ENCODE results near the gene BCR.
"Not testable (repeated sequence)": the region's sequence is repeated elsewhere in the genome, so short reads cannot be mapped to it uniquely, and the experiment has no call there.

Gene BCR

DNA sequence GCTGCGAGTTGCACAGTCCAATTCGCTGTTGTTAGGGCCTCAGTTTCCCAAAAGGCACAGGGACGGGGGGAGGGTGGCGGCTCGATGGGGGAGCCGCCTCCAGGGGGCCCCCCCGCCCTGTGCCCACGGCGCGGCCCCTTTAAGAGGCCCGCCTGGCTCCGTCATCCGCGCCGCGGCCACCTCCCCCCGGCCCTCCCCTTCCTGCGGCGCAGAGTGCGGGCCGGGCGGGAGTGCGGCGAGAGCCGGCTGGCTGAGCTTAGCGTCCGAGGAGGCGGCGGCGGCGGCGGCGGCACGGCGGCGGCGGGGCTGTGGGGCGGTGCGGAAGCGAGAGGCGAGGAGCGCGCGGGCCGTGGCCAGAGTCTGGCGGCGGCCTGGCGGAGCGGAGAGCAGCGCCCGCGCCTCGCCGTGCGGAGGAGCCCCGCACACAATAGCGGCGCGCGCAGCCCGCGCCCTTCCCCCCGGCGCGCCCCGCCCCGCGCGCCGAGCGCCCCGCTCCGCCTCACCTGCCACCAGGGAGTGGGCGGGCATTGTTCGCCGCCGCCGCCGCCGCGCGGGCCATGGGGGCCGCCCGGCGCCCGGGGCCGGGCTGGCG, at the start of gene BCR:
Gene BCR (plus strand): TSS at position 209 of the 592 bp plus-strand sequence. CDS start 452 bp downstream, outside the sequence.
- no peak for DNase-seq

- no peak for DNase-seq
These were observed 49.6 kb upstream of the BCR start for GRCh38 chr22:23130697-23131096.

GRCh38 chr22:23131931-23132330, 48.4 kb upstream of the BCR start:
- no peak for DNase-seq

DNA sequence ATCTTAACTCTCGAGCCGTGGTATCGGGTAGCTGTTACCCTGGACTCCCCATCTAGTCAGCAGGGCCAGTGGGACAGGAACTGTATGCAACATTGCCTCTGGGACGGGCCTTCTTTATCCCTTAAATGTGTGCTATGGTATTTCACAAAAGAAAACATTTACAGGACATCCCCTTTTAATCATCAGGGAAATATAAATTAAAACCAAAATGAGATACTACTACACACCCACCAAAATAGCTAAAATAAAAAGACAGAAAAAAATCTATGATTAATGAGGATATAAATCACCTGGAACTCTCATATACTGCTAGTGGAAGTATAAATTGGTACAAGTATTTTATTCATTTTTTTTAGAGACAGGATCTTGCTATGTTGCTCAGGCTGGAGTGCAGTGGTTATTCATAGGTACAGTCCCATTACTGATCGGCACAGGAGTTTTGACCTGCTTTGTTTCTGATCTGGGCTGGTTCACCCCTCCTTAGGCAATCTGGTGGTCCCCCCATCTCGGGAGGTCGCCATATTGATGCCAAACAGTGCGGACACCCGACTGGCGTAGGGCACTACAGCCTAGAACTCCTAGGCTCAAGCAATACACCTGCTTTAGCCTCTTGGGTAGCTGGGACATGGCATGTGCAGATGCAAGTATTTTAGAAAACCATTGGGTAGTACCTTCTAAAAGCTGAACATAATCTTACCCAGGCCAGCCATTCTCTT, 47.8 kb upstream of the BCR start:
- DNase-seq, result no peak

DNA sequence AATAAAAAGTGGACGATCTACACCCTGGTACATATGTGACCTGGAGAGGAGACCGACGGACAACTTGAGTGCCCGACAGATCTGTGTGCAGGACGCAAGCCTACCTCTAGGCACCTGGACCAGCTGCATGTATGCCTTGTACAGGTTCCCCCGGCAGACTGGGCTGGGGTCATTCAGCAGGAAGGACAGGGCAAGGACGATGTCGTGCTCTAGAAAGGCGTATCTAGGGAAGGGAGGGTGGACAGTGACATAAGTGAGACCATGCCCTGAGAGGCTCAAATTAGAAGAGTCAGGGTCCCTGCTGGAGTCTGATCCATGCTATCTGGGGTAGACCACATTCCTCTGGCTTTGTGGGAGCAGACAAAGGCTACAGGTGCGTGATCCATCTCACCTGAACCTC, 46.4 kb upstream of the BCR start:
- no peak for DNase-seq

DNA sequence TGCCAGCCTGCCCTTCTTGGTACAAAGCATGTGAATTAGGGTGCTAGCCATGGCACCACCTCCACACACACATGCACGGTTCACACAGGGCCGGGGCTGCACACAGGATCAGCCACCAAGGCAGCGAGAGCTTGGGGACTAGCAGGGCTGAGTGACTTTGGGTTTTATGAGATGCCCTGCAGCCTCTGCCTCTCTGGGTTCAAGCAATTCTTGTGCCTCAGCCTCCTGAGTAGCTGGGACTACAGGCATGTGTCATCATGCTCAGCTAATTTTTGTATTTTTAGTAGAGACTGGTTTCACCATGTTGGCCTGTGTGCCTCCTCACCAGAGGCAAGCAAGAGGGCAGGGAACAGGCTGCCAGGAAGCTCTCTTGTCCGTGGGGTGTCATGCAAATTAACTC, 43.3 kb upstream of the BCR start:
- DNase-seq, result not testable (repeated sequence)

GRCh38 chr22:23137468-23137867, 42.8 kb upstream of the BCR start:
- no peak for DNase-seq

- DNase-seq, result no peak
These were observed 42.3 kb upstream of the BCR start for GRCh38 chr22:23137905-23138561.

- DNase-seq, result no peak
These were observed 41.5 kb upstream of the BCR start for GRCh38 chr22:23138584-23139435.

DNA sequence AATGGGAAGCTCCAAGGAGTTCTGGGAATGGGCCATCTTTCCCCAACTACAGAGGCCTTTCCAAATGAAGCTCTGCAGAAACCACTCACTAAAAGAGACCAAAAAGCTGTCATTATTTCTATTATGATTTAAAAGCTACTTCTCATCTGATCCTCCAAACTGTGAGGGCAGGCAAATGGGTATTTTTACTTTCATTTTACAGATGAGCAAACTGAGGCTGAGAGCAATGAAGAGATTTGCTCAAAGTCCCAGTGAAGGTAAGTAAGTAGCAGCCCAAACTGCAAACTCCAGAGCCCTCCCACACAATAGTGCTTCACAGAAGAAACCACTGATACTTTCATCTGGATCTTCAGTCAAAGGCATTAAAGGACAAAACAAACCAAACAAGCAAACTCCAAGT, 39.9 kb upstream of the BCR start:
- DNase-seq, result no peak

DNA sequence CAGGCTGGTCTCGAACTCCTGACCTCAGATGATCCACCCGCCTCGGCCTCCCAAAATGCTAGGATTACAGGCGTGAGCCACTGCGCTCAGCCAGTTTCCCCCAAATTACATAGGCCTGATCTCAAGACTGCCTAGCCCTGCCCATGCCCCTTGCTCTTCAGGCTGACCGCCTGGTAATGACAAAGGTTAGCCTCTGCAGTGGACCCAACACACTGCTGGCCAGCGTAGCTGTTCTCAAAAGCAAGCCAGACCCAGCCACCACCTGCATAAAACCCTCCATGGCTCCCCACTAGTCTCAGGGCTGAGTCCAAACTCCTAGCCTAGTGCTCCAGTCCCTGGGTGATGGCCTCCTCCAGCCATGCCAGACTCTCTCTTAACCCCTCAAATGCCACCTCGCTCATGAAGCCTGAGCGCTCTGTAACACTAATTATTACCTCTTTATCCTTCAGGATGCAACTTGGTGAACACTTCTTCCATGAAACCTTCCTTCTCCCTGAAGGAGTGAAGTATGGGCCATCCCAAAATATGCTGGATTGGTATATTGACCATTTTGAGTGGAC, 37.7 kb upstream of the BCR start:
- DNase-seq, result no peak

- no peak for DNase-seq
These were observed 37.2 kb upstream of the BCR start for GRCh38 chr22:23143119-23143518.

- DNase-seq, result no peak
These were observed 35.9 kb upstream of the BCR start for GRCh38 chr22:23144432-23144831.

- peak; percentile 93 for DNase-seq
These were observed 35.1 kb upstream of the BCR start, which contains the start of gene RAB36 for GRCh38 chr22:23144932-23145877. RAB36 (plus strand) TSS chr22:23145477; CDS start chr22:23146617, 1,140 bp downstream.

DNA sequence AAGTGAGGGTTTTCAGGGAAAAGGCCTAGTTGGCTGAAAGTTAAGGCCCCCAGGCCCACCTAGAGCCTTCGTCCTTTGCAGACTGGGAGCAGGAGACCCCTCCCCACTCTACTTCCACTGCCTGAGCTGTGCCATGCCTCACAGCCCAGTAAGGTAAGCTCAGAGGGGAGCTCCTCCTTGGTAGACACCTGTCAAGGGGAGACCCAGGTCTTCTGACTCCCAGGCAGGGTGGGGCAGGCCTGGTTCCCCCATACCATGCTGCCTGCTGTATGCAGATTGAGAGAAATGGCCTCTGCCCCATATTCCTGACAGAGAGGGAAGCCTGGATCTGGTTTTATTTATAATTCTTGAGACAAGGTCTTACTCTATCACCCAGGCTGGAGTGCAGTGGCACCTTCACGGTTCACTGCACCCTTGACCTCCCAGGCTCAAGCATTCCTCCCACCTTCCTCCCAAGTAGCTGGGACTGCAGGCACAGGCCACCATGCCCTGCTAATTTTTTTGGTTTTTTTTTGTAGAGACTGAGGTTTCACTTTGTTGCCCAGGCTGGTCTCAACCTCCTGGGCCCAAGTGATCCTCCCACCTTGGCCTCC, 34.3 kb upstream of the BCR start:
- DNase-seq, result no peak

DNA sequence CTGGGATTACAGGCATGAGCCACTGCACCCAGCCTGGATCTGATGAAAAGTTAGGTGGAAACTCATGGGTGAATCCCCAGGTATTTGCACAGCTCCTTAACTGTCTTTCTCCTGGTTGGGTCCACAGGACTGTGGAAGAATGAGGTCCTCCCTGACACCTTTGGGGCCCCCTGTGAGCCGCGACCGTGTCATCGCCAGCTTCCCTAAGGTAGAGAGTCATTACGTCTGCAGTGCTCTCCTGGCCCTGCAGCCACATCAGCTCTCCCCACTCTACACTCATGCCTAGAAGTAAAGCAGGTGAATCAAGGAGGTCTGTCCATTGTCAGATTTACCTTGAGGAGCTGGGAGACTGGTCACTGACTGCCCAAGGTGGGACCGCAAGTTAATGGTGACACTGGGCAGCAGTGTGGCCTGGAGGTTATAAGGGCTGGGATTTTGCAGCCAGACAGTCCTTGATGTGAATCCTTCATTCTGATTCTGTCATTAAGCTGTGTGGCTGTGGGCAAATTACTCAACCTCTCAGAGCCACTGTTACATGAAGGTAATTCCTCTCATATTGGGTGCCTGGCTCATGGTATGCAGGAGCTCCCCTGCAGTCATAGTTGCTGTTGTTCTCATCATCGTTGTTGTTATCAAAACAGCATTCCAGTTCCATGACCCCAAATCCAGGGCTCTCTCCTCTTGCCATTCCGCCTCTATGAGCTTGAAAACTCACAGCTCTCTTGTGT, 33.7 kb upstream of the BCR start:
- no peak for DNase-seq

- no peak for DNase-seq
These were observed 32.5 kb upstream of the BCR start for GRCh38 chr22:23147617-23148387.

- no peak for DNase-seq
These were observed 30.5 kb upstream of the BCR start for GRCh38 chr22:23149743-23150238.

DNA sequence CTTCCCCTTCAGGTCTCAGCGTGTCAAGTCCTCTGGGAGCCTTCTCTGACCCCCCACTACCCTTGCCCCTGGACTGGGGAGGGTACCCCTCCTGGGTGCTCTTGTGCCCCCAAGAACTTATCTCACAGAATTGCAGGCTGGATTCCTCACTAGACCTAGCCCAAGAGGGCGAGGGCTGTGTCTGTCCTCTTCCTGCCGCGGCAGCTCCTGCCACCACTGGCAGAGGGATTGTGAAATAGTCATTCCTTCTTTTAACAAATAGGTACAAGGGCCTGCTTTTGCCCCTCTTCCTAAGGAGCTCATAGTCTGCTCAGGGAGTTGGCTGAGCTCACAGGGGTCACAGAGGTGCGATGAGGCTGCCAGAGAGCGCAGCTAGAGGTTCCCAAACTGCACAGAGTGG, 29.5 kb upstream of the BCR start:
- DNase-seq, result no peak

DNA sequence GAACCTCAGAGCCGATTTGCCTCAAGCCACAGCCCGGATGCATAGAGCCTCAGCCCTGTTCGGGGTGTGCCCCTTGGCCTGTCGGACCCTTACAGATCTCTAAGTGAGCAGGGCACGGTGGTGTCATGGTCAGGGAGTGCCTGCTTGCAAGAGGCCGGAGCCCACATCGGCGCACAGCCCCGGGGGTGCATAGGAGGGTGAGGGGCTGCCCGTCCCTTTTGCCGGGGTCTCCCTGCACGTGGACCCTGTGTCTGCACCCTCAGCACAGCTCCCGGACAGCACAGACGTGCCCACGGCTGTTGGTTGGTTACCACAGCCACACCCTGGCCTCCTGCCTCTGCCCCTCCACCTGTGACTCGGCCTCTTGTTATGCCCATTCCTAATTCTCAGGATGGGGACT, 28.5 kb upstream of the BCR start:
- DNase-seq, result no peak
